ENCODE results near the gene FURIN.

The FURIN gene

GRCh38 chr15:90910441-90911301, 42.3 kb downstream of the FURIN start:
- DNase-seq (ENCODE audit: insufficient read length, low spot score), result no peak
- FAIRE-seq, result no peak
- TF ChIP-seq, protein P1, sequence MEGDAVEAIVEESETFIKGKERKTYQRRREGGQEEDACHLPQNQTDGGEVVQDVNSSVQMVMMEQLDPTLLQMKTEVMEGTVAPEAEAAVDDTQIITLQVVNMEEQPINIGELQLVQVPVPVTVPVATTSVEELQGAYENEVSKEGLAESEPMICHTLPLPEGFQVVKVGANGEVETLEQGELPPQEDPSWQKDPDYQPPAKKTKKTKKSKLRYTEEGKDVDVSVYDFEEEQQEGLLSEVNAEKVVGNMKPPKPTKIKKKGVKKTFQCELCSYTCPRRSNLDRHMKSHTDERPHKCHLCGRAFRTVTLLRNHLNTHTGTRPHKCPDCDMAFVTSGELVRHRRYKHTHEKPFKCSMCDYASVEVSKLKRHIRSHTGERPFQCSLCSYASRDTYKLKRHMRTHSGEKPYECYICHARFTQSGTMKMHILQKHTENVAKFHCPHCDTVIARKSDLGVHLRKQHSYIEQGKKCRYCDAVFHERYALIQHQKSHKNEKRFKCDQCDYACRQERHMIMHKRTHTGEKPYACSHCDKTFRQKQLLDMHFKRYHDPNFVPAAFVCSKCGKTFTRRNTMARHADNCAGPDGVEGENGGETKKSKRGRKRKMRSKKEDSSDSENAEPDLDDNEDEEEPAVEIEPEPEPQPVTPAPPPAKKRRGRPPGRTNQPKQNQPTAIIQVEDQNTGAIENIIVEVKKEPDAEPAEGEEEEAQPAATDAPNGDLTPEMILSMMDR (IDR thresholded peaks at IDR 0.05; ENCODE audit: insufficient read depth, missing control alignments), result no peak

DNA sequence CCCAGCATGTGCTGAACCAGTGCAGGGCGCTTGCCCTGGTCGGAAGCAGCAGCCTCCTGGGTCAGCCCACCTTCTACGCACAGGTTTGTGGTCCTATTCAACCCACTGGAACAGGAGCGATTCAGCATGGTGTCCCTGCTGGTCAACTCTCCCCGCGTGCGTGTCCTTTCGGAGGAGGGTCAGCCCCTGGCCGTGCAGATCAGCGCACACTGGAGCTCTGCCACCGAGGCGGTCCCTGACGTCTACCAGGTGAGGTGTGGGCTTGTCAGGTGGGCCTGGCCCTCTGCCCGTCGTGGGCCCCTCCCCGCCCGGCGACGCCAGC, 42.9 kb downstream of the FURIN start:
- TF ChIP-seq, protein P1 (IDR thresholded peaks at IDR 0.05; ENCODE audit: insufficient read depth, missing control alignments), result no peak
- DNase-seq (ENCODE audit: insufficient read length, low spot score) (no peak), FAIRE-seq (no peak)

DNA sequence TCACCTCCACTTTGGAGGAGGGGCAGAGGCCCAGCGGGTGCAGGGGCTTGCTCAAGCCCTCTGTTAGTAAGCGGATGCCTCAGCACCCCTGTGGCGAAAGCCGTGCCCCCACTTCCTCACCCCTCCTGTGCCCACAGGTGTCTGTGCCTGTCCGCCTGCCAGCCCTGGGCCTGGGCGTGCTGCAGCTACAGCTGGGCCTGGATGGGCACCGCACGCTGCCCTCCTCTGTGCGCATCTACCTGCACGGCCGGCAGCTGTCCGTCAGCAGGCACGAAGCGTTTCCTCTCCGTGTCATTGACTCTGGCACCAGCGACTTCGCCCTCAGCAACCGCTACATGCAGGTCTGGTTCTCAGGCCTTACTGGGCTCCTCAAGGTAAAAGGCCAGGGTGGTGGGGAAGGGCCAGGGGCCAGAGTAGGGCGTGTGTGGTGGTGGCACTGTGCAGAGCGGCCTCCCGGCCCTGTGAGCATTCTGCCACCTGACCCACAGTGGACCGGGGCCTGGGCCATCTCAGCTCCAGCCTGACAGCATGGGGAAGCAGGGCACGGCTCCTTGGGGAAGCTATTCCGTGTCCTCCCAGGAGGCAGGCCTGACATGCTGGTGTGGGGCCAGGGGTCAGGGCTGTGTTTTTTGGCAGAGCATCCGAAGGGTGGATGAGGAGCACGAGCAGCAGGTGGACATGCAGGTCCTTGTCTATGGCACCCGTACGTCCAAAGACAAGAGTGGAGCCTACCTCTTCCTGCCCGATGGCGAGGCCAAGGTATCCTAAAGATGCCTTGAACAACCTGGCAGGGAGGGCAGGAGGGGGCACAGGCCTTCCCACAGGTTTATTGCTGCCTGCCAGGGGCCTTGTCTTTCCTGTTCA, 43.8 kb downstream of the FURIN start:
- DNase-seq (ENCODE audit: insufficient read length, low spot score) (no peak), FAIRE-seq (no peak)
- TF ChIP-seq, protein P1 (IDR thresholded peaks at IDR 0.05; ENCODE audit: insufficient read depth, missing control alignments), result no peak

DNA sequence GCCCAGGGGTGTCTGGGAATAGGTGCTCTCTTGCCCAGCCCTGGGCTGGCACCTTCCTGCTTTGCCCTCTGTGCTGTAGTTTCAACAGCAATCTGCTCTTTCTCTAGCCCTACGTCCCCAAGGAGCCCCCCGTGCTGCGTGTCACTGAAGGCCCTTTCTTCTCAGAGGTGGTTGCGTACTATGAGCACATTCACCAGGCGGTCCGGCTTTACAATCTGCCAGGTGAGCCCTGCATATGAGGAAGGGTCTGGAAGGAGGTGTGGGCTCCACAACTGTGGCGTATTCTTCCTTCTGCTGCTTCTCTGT, 44.3 kb downstream of the FURIN start:
- TF ChIP-seq, protein P1 (IDR thresholded peaks at IDR 0.05; ENCODE audit: insufficient read depth, missing control alignments), result no peak
- FAIRE-seq (no peak), DNase-seq (ENCODE audit: insufficient read length, low spot score) (no peak)

DNA sequence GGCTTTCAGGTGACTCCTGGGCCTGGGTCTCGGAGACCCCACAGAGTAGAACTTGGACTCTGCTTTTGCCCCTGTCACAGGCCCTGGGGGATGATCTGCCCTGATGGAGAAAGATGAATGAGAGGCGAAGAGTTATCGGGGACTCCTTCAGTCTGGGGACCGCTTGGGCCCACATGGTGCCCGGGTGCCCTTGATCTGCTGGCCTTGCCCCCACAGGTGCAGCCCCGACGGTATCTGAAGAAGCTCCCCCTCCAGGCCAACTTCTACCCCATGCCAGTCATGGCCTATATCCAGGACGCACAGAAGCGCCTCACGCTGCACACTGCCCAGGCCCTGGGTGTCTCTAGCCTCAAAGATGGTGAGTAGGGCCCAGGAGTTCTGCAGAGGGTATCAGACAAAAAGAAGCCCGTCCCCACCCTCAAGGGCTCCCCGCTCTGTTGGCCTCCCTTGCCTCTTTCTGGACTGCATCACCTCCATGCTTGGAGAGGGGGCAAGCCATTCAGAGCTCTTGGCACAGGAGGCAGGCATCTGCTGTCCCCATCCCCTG, 45.1 kb downstream of the FURIN start:
- TF ChIP-seq, protein P1 (IDR thresholded peaks at IDR 0.05; ENCODE audit: insufficient read depth, missing control alignments), result no peak
- DNase-seq (ENCODE audit: insufficient read length, low spot score) (no peak), FAIRE-seq (no peak)

DNA sequence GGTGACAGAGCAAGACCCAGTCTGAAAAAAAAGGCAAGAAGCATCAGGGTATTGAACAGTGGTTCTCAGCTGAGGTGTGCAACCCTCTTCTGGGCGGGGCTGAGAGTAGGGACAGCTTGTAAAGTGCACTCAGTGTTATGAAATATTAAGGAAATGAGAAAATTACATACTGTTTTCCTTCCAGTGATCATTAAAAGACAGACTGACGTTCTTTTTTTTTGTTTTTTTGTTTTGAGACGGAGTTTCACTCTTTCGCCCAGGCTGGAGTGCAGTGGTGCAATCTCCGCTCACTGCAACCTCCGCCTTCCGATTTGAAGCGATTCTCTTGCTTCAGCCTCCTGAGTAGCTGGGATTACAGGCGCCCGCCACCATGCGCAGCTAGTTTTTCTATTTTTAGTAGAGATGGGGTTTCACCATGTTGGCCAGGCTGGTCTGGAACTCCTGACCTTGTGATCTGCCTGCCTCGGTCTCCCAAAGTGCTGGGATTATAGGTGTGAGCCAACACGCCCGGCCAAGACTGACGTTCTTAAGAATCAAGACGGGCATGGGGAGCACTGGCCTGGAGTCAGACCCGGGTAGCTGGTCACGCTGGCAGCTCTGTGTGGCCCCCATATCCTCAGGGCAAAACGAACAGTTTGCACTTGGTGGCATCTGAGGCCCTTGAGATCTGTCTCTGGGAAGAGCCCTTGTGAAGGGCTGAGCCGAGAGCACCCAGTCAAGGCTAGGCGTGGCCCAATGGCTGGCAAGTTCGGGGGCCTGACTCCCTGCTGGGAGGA, 46.1 kb downstream of the FURIN start:
- FAIRE-seq (no peak), DNase-seq (ENCODE audit: insufficient read length, low spot score) (no peak)
- TF ChIP-seq, protein P1 (IDR thresholded peaks at IDR 0.05; ENCODE audit: insufficient read depth, missing control alignments), result no peak

All from D721Med (cell line).